Mammary epithelial cell (primary cell): ENCODE data around the gene ZNF276.

Experiments used
- EZH2 ChIP-seq: IDR thresholded peaks from 2 replicates; pipeline ENCODE4 v1.6.1; 2012; ENCODE audit warnings: low read length, inconsistent platforms, borderline replicate concordance
- TF ChIP-seq, protein P1 (sequence below), 2 donors: IDR thresholded peaks in 1 of 2; conservative IDR thresholded peaks in 1 of 2; 2 replicates each; pipeline ENCODE4 v1.5.1; 2011 to 2012; ENCODE audit warnings: inconsistent platforms in 2 of 2, low read length in 2 of 2, mild to moderate bottlenecking in 2 of 2, control low read depth in 1 of 2, low read depth in 1 of 2; ENCODE audit not compliant: insufficient read depth in 1 of 2; ENCODE audit errors: extremely low read depth in 1 of 2

DNA sequence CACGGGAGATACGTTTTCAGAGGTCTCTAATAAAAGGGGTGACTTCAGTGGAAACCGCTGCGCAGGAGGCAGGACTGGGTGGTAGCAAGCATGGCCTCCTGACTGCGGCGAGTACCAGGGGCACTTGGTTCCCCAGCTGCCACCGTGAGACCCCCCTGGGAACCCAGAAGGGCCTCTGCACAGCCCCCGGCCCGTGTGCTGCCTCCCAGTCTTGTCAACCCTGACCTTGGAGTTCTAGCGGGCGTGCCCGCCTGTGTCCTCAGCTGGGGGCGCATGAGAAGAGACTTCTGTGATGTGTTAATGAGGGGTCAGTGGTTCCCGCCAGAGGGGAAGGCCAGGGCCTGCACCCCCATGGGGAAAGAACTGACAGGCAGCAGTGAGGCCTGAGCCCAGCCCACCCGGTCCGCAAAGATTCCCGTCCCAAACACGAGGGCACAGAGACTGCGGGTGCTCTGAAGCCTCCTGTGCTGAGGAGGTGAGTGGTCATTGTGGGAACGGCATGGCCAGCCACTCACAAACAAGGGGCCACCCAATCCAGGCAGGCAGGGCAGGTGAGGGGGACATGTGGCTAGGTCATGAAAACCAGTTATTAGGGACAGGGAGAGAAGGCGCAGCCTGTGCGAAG, 9.4 kb downstream of the ZNF276 start:
- TF ChIP-seq, protein P1, sequence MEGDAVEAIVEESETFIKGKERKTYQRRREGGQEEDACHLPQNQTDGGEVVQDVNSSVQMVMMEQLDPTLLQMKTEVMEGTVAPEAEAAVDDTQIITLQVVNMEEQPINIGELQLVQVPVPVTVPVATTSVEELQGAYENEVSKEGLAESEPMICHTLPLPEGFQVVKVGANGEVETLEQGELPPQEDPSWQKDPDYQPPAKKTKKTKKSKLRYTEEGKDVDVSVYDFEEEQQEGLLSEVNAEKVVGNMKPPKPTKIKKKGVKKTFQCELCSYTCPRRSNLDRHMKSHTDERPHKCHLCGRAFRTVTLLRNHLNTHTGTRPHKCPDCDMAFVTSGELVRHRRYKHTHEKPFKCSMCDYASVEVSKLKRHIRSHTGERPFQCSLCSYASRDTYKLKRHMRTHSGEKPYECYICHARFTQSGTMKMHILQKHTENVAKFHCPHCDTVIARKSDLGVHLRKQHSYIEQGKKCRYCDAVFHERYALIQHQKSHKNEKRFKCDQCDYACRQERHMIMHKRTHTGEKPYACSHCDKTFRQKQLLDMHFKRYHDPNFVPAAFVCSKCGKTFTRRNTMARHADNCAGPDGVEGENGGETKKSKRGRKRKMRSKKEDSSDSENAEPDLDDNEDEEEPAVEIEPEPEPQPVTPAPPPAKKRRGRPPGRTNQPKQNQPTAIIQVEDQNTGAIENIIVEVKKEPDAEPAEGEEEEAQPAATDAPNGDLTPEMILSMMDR (conservative IDR thresholded peaks at IDR 0.05 in 1 of 2, IDR thresholded peaks at IDR 0.05 in 1 of 2; ENCODE audit: extremely low read depth in 1 of 2, insufficient read depth in 1 of 2, low read depth in 1 of 2, low read length in 2 of 2), result no peak
- TF ChIP-seq EZH2, result no peak
